Stimulated activated naive B cell treated with anti-CD40 and anti-IgM and Interleukin-4, amounts not matched to agents 10 μg/mL and 1 μg/mL and 100 μg/mL, for 72 hours (primary cell): ENCODE results near the gene RPS3.

ENCODE experiments used
- ATAC-seq, 2 donors: fragments of 150-1000 bp; cut with Tn5 transposase; replicated peaks; 2 replicates each; pipeline ENCODE4 v1.10.0; 2021; ENCODE audit warnings: moderate library complexity in 1 of 2
- DNase-seq: peaks from one replicate; pipeline ENCODE4 v3.0.0; 2021
- H3K27ac Mint-ChIP-seq: one replicate; pipeline ENCODE4 v1.8.0; 2022; ENCODE audit warnings: mild to moderate bottlenecking, mixed read lengths
- H3K27me3 Mint-ChIP-seq, 2 donors: one replicate each; pipeline ENCODE4 v1.8.0; 2022; ENCODE audit warnings: mixed read lengths in 2 of 2
- H3K36me3 Mint-ChIP-seq, 2 donors: one replicate each; pipeline ENCODE4 v1.8.0; 2022; ENCODE audit warnings: mixed read lengths in 2 of 2, mild to moderate bottlenecking in 1 of 2
- H3K4me1 Mint-ChIP-seq, 2 donors: one replicate each; pipeline ENCODE4 v1.8.0; 2022; ENCODE audit warnings: mixed read lengths in 2 of 2, mild to moderate bottlenecking in 1 of 2
- H3K4me3 Mint-ChIP-seq, 2 donors: one replicate each; pipeline ENCODE4 v1.8.0; 2022; ENCODE audit warnings: mild to moderate bottlenecking in 2 of 2, mixed read lengths in 2 of 2, moderate library complexity in 1 of 2
- H3K9me3 Mint-ChIP-seq, 2 donors: one replicate each; pipeline ENCODE4 v1.8.0; 2022; ENCODE audit warnings: mixed read lengths in 2 of 2, mild to moderate bottlenecking in 1 of 2

Gene RPS3

DNA sequence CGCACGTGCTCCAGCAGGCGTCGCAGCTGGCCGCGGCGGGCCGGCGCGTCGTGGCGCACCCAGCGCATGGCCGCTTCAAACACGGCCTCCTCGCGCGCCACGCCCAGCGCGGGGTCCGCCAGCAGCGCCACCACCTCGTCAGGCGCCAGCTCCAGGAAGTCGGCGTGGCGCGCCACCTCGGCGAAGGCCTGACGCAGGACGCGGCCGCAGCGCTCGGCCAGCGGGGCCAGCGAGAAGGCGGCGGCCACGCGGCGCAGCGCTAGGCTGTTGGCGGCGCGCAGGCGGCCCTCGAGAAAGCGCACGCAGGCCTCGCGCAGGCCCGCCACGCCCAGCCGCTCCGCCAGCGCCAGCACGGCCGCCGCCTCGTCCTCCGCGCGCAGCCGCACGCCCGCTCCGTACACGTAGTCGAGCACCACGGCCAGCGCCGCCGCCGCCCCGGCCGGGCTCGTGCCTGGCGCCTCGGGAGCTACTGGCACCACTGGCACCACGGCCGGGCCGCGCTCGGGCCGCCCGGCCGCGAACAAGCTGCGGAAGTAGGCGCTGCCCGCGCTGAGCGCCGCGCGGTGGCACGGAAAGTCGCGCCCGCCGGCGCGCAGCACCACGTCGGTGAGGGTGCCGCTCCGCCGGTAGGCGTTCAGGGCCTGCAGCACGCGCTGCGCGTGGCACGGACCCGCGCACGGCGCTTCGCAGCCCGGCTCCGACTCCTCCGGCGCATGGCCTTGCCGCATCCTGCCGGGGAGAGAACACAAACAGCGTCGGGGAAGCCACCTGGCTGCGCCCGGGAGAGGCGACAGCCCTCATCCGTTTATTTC is 30.8 kb downstream of the RPS3 start:
- Mint-ChIP-seq H3K27ac (peak overlapping the region; percentile 92), H3K36me3 (peaks cover 5 to 18% of the 10 kb centered on the region in 2 donors), H3K27me3 (peaks cover 63 to 79% of the 10 kb centered on the region in 2 donors), H3K9me3 (peaks cover 7 to 8% of the 10 kb centered on the region in 2 donors), H3K4me3 (peak overlapping the region; percentile 83 to 89), H3K4me1 (peaks cover 21 to 25% of the 10 kb centered on the region in 2 donors)
- DNase-seq (peak; percentile 54), ATAC-seq (peak; percentile 72 to 81)

DNA sequence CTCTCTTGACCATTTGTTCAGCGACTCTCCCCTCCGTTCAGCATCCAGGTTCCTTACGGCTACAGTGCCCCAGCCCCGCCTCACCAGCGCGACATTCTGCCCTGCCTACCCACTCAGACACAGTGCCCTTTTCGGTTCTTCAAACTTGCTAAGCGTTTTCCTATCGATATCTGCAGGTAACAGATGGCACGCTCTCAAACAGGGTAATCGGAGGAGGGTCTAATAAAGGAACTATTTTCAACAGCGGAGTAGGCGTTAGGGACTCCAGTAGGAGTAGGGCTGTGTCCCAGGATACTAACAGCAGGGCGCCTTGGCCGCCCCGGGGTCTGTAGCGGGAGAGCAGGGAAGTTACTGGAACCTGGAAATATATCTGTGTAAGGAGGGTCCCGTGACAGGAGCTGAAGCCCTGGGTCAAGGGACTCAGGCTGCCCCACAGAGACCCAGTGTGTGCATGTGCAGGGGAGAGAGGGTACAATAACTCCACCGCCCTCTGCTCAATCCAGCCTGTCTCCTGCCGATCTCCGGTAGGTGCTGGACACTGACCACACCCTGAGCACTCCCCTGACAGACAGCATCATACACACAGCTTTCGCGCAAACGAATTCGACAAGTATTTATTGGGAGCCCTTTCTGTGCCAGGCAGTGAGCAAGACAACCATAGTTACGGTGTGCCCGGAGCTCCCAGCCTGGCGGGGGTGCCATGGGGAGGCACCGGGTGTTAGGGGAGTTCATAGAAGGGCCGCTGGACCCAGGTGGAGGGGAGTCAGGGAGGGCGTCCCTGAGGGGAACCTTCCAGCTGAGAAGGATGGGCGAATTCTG is 31.6 kb downstream of the RPS3 start:
- Mint-ChIP-seq H3K27me3 (peaks cover 63 to 83% of the 10 kb centered on the region in 2 donors), H3K4me3 (peak overlapping the region; percentile 80 to 89), H3K27ac (peak overlapping the region; percentile 92), H3K36me3 (peaks cover 5 to 18% of the 10 kb centered on the region in 2 donors), H3K9me3 (peaks cover 7 to 8% of the 10 kb centered on the region in 2 donors), H3K4me1 (peaks cover 21 to 25% of the 10 kb centered on the region in 2 donors)
- DNase-seq (no peak), ATAC-seq (peak; percentile 44 to 46)

- Mint-ChIP-seq H3K36me3 (peaks cover 5 to 14% of the 10 kb centered on the region in 2 donors), H3K27ac (no peak overlapping the region)
Observed at GRCh38 chr11:75431533-75432525, 32.5 kb downstream of the RPS3 start.

DNA sequence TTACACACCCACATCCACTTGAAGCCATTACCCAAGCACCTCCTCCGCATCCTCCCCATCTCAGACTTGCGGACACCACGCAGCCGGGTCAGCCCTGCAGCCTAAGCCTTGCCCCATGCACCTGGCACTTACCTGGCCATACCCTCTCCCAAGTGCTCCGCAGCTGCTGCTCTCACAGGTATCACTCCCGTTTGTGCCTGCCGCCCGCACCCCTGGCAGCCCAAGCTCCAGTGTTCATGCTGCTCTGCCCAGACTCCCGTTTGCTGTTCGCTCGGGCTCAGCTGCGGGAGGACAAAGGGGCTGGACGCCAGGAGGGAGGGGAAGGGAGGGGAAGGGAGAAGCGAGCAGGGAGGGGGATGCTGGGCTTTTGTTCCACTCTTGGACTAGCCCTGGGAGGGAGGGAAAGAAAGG is 33.6 kb downstream of the RPS3 start, which contains the start of gene KLHL35:
Gene KLHL35, minus strand, starts transcription at position 293 of the 411 bp plus-strand sequence. CDS start 2,574 bp downstream, outside the sequence.
- no peak for ATAC-seq
- Mint-ChIP-seq H3K4me1 (peaks cover 21 to 25% of the 10 kb centered on the region in 2 donors), H3K36me3 (peaks cover 5 to 10% of the 10 kb centered on the region in 2 donors), H3K27me3 (peaks cover 57 to 71% of the 10 kb centered on the region in 2 donors), H3K27ac (no peak within 1 kb of the TSS), H3K4me3 (no peak within 1 kb of the TSS), H3K9me3 (peaks cover 7 to 8% of the 10 kb centered on the region in 2 donors)
- no peak for DNase-seq

More at GRCh38 chr11:75431533-75432525, 32.5 kb downstream of the RPS3 start:
- H3K9me3 Mint-ChIP-seq, result peaks cover 7 to 8% of the 10 kb centered on the region in 2 donors
- peaks cover 21 to 25% of the 10 kb centered on the region in 2 donors for H3K4me1 Mint-ChIP-seq
- H3K4me3 Mint-ChIP-seq, result no peak overlapping the region
- ATAC-seq (no peak), DNase-seq (no peak)
- H3K27me3 Mint-ChIP-seq, result peaks cover 63 to 80% of the 10 kb centered on the region in 2 donors

- ATAC-seq (no peak), DNase-seq (no peak)
- peaks cover 7 to 8% of the 10 kb centered on the region in 2 donors for H3K9me3 Mint-ChIP-seq
- H3K27ac Mint-ChIP-seq, result no peak overlapping the region
- peaks cover 53 to 67% of the 10 kb centered on the region in 2 donors for H3K27me3 Mint-ChIP-seq
- peaks cover 21 to 23% of the 10 kb centered on the region in 2 donors for H3K4me1 Mint-ChIP-seq
- no peak overlapping the region for H3K4me3 Mint-ChIP-seq
- H3K36me3 Mint-ChIP-seq, result peaks cover 5 to 10% of the 10 kb centered on the region in 2 donors
Observed at GRCh38 chr11:75433443-75433842, 34.1 kb downstream of the RPS3 start.

DNA sequence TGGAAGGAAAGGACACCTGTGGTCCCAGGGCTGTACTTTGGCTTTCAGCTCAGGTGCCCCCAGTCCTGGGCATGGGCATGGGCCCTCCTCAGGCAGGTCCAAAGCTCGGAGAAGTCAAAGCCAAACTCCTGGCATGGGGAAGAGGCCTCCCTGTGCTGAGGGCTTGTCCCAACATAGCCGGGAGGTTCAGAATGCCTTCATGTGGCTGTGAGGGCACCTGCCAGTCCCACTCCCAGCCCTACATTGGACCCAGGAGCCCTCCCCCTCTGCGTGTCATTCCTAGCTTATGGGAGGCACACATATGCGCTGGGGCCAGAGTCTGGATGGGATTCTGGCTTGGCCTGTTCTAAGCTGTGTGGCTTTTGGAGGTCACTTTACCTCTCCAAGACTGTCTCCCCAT is 34.7 kb downstream of the RPS3 start:
- H3K9me3 Mint-ChIP-seq, result peaks cover 4% of the 10 kb centered on the region in 2 donors
- no peak overlapping the region for H3K4me3 Mint-ChIP-seq
- DNase-seq, result no peak
- peaks cover 16 to 19% of the 10 kb centered on the region in 2 donors for H3K4me1 Mint-ChIP-seq
- no peak for ATAC-seq
- H3K36me3 Mint-ChIP-seq, result peaks cover 4 to 7% of the 10 kb centered on the region in 2 donors
- H3K27ac Mint-ChIP-seq, result no peak overlapping the region
- H3K27me3 Mint-ChIP-seq, result peaks cover 54 to 64% of the 10 kb centered on the region in 2 donors

GRCh38 chr11:75434886-75435570 is 35.7 kb downstream of the RPS3 start:
- H3K4me3 Mint-ChIP-seq, result no peak overlapping the region
- ATAC-seq (no peak), DNase-seq (no peak)
- H3K27ac Mint-ChIP-seq, result no peak overlapping the region
- peaks cover 11 to 14% of the 10 kb centered on the region in 2 donors for H3K4me1 Mint-ChIP-seq
- H3K36me3 Mint-ChIP-seq, result peaks cover 0 to 3% of the 10 kb centered on the region in 2 donors
- peaks cover 51 to 59% of the 10 kb centered on the region in 2 donors for H3K27me3 Mint-ChIP-seq
- no peaks in the 10 kb centered on the region for H3K9me3 Mint-ChIP-seq

- H3K9me3 Mint-ChIP-seq, result no peaks in the 10 kb centered on the region
- no peak overlapping the region for H3K4me3 Mint-ChIP-seq
- no peak overlapping the region for H3K27ac Mint-ChIP-seq
- H3K36me3 Mint-ChIP-seq, result peaks cover 0 to 2% of the 10 kb centered on the region in 2 donors
- peaks cover 9 to 13% of the 10 kb centered on the region in 2 donors for H3K4me1 Mint-ChIP-seq
- ATAC-seq (no peak), DNase-seq (no peak)
- peaks cover 49 to 56% of the 10 kb centered on the region in 2 donors for H3K27me3 Mint-ChIP-seq
Observed at GRCh38 chr11:75435571-75435925, 36.2 kb downstream of the RPS3 start.

DNA sequence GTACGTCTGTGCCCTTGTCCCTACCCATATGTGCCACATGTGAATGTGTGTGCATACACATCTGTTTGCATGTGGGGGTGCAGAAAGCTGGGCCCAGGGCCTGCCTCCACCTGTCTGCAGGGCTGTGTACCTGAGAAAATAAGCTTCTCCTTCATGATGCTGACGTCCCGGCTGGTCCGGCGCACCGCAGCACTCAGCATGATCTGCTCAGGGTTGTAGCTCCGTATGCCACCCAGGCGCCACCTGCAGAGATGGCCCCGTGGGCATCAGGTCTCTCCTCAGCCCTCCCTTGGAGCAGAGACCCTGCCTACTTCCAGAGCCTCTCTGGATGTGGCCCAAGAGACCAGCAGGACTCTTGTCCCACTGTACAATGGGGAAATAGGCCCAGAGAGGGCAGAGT is 37.5 kb downstream of the RPS3 start:
- peaks cover 0 to 5% of the 10 kb centered on the region in 2 donors for H3K4me1 Mint-ChIP-seq
- ATAC-seq (no peak), DNase-seq (no peak)
- H3K27ac Mint-ChIP-seq, result no peak overlapping the region
- no peaks in the 10 kb centered on the region for H3K9me3 Mint-ChIP-seq
- H3K4me3 Mint-ChIP-seq, result no peak overlapping the region
- H3K36me3 Mint-ChIP-seq, result no peaks in the 10 kb centered on the region
- peaks cover 40 to 43% of the 10 kb centered on the region in 2 donors for H3K27me3 Mint-ChIP-seq

- Mint-ChIP-seq H3K36me3 (no peaks in the 10 kb centered on the region), H3K9me3 (no peaks in the 10 kb centered on the region)
Observed at GRCh38 chr11:75437966-75438659, 38.8 kb downstream of the RPS3 start.

DNA sequence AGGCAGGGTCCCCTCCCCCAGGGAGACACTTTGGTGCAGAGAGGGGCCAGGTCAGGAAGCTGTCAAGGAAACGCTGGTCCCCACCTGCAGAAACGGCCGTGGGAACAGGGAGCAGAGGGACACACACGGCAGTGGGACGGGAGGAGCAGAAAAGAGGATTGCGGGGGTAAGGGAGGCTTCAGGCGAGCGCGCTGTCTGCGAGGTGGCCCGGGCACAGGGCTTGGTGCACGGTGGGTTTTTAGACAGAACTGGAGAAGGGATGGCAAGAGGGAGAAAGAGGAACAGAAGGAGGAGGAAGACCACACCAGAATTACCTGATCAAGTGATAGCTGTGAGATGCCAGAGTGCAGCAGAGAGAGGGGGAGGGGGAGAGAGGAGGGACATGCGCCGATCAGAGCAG is 39.7 kb downstream of the RPS3 start:
- no peak for ATAC-seq
- H3K27ac Mint-ChIP-seq, result no peak overlapping the region
- H3K36me3 Mint-ChIP-seq, result no peaks in the 10 kb centered on the region
- peaks cover 19 to 23% of the 10 kb centered on the region in 2 donors for H3K27me3 Mint-ChIP-seq
- no peak overlapping the region for H3K4me3 Mint-ChIP-seq
- H3K4me1 Mint-ChIP-seq, result no peaks in the 10 kb centered on the region
- H3K9me3 Mint-ChIP-seq, result no peaks in the 10 kb centered on the region
- no peak for DNase-seq

More at GRCh38 chr11:75437966-75438659, 38.8 kb downstream of the RPS3 start:
- Mint-ChIP-seq H3K27me3 (peaks cover 27 to 30% of the 10 kb centered on the region in 2 donors), H3K27ac (no peak overlapping the region), H3K4me3 (no peak overlapping the region), H3K4me1 (no peaks in the 10 kb centered on the region)
- DNase-seq, result no peak
- ATAC-seq, result no peak

- no peaks in the 10 kb centered on the region for H3K36me3 Mint-ChIP-seq
- no peak for ATAC-seq
Observed at GRCh38 chr11:75439495-75440120, 40.3 kb downstream of the RPS3 start.

More at GRCh38 chr11:75439495-75440120, 40.3 kb downstream of the RPS3 start:
- no peak for DNase-seq
- peaks cover 14 to 21% of the 10 kb centered on the region in 2 donors for H3K27me3 Mint-ChIP-seq
- H3K9me3 Mint-ChIP-seq, result no peaks in the 10 kb centered on the region
- no peak overlapping the region for H3K27ac Mint-ChIP-seq
- H3K4me3 Mint-ChIP-seq, result no peak overlapping the region
- no peaks in the 10 kb centered on the region for H3K4me1 Mint-ChIP-seq
